Glutamatergic neuron (in vitro differentiated cells): ENCODE results near the gene CLIC5. TPM values are rescaled to one million over a fixed set of nuclear protein-coding genes. Genes with fewer than 3 reads are reported as not detected.

ENCODE experiments used
- DNase-seq: peaks from one replicate; pipeline ENCODE4 v3.0.0; 2022
- H3K27ac Mint-ChIP-seq: one replicate; pipeline ENCODE4 v1.8.0; 2020; ENCODE audit warnings: mild to moderate bottlenecking, mixed read lengths, inconsistent platforms; ENCODE audit not compliant: unreplicated experiment
- H3K27me3 Mint-ChIP-seq: one replicate; pipeline ENCODE4 v1.8.0; 2020; ENCODE audit warnings: mild to moderate bottlenecking, moderate library complexity, mixed read lengths, inconsistent platforms; ENCODE audit not compliant: unreplicated experiment
- H3K36me3 Mint-ChIP-seq: one replicate; pipeline ENCODE4 v1.8.0; 2020; ENCODE audit warnings: mild to moderate bottlenecking, mixed read lengths, inconsistent platforms; ENCODE audit not compliant: unreplicated experiment
- H3K4me1 Mint-ChIP-seq: one replicate; pipeline ENCODE4 v1.8.0; 2020; ENCODE audit warnings: mild to moderate bottlenecking, low read depth, mixed read lengths, inconsistent platforms; ENCODE audit not compliant: unreplicated experiment
- H3K4me3 Mint-ChIP-seq: one replicate; pipeline ENCODE4 v1.8.0; 2020; ENCODE audit warnings: mild to moderate bottlenecking, mixed read lengths, inconsistent platforms; ENCODE audit not compliant: unreplicated experiment
- H3K9me3 Mint-ChIP-seq: one replicate; pipeline ENCODE4 v1.8.0; 2020; ENCODE audit warnings: mild to moderate bottlenecking, moderate library complexity, mixed read lengths, inconsistent platforms; ENCODE audit not compliant: unreplicated experiment
- CTCF ChIP-seq: fragments of 200-600 bp; sonication (generic); IDR thresholded peaks from one replicate; pipeline ENCODE4 v1.5.0; 2021; ENCODE audit not compliant: partially characterized antibody, unreplicated experiment
- total RNA-seq: library from RNA; stranded (reverse); fragmentation: NEBNext Ultra II Directional; extraction: Animal tissue kit (Norgen Biotek cat#: 25700); gene quantifications from one replicate; pipeline ENCODE4 v1.2.1, GENCODE V29; 2021; ENCODE audit not compliant: unreplicated experiment

Gene CLIC5
- total RNA-seq, 1 donor from 2014 or later, result not detected

GRCh38 chr6:46044881-46045617, 29.4 kb upstream of the CLIC5 start:
- no peaks in the 10 kb centered on the region for H3K36me3 Mint-ChIP-seq
- H3K9me3 Mint-ChIP-seq, result no peaks in the 10 kb centered on the region
- no peak overlapping the region for H3K27ac Mint-ChIP-seq
- no peaks in the 10 kb centered on the region for H3K27me3 Mint-ChIP-seq
- no peaks in the 10 kb centered on the region for H3K4me1 Mint-ChIP-seq
- TF ChIP-seq CTCF, result no peak
- no peak overlapping the region for H3K4me3 Mint-ChIP-seq
- DNase-seq, result no peak

- Mint-ChIP-seq H3K9me3 (no peaks in the 10 kb centered on the region), H3K27me3 (no peaks in the 10 kb centered on the region), H3K27ac (no peak overlapping the region), H3K4me3 (no peak overlapping the region), H3K4me1 (no peaks in the 10 kb centered on the region), H3K36me3 (no peaks in the 10 kb centered on the region)
- peak; percentile 67 for TF ChIP-seq CTCF
- DNase-seq, result no peak
These were observed 26.8 kb upstream of the CLIC5 start for GRCh38 chr6:46042355-46042999.

GRCh38 chr6:46040288-46040687, 24.6 kb upstream of the CLIC5 start:
- Mint-ChIP-seq H3K36me3 (no peaks in the 10 kb centered on the region), H3K9me3 (no peaks in the 10 kb centered on the region), H3K4me3 (no peak overlapping the region), H3K27ac (no peak overlapping the region), H3K27me3 (no peaks in the 10 kb centered on the region), H3K4me1 (no peaks in the 10 kb centered on the region)
- no peak for TF ChIP-seq CTCF
- no peak for DNase-seq

- H3K27me3 Mint-ChIP-seq, result no peaks in the 10 kb centered on the region
- TF ChIP-seq CTCF, result no peak
- H3K9me3 Mint-ChIP-seq, result no peaks in the 10 kb centered on the region
- DNase-seq, result no peak
- no peaks in the 10 kb centered on the region for H3K36me3 Mint-ChIP-seq
- H3K4me1 Mint-ChIP-seq, result no peaks in the 10 kb centered on the region
- H3K27ac Mint-ChIP-seq, result no peak overlapping the region
- no peak overlapping the region for H3K4me3 Mint-ChIP-seq
These were observed 24.0 kb upstream of the CLIC5 start for GRCh38 chr6:46039646-46040045.

GRCh38 chr6:46036911-46037310, 21.3 kb upstream of the CLIC5 start:
- no peaks in the 10 kb centered on the region for H3K4me1 Mint-ChIP-seq
- TF ChIP-seq CTCF, result no peak
- H3K4me3 Mint-ChIP-seq, result no peak overlapping the region
- H3K27me3 Mint-ChIP-seq, result no peaks in the 10 kb centered on the region
- no peaks in the 10 kb centered on the region for H3K36me3 Mint-ChIP-seq
- no peak overlapping the region for H3K27ac Mint-ChIP-seq
- DNase-seq, result no peak
- H3K9me3 Mint-ChIP-seq, result no peaks in the 10 kb centered on the region
